ENCODE measurements around the gene TMEM225. TPM values are rescaled to one million over a fixed set of nuclear protein-coding genes. Genes with fewer than 3 reads are reported as not detected.

TMEM225 gene
- polyA plus RNA-seq, 1 donor (not counting 4 experiments of a cell fraction or from before 2014, with no cell fraction given) = not detected

- H4K20me1 ChIP-seq (ENCODE audit: control insufficient read depth, extremely low read depth, insufficient read depth, low read length) = no peaks in the 10 kb centered on the region
- H3K4me1 ChIP-seq (ENCODE audit: control insufficient read depth, extremely low read depth, insufficient read depth, low read length) = no peaks in the 10 kb centered on the region
- H3K9me1 ChIP-seq (ENCODE audit: control insufficient read depth, extremely low read depth, insufficient read depth, low read length) = no peaks in the 10 kb centered on the region
- dilution Hi-C loops (cut with MboI; ENCODE audit: extremely low pct_ligation_motif_present, low sequenced_read_pairs) = no loop called here
- no peak for DNase-seq (ENCODE audit: low read depth, low spot score)
- no peak overlapping the region for H3K9ac ChIP-seq (ENCODE audit: control insufficient read depth, extremely low read depth, insufficient read depth, low read length)
- no peaks in the 10 kb centered on the region for H3K9me3 ChIP-seq (ENCODE audit: control insufficient read depth, low read depth, low read length)
- no peaks in the 10 kb centered on the region for H3K27me3 ChIP-seq (ENCODE audit: control insufficient read depth, extremely low read depth, insufficient read depth, low read length)
- no peak for FAIRE-seq
- H3K4me3 ChIP-seq (ENCODE audit: control insufficient read depth in 2 of 3, extremely low read depth in 1 of 3, insufficient read depth in 2 of 3, low read depth in 1 of 3, low read length in 3 of 3) = no peak overlapping the region
- H2AFZ ChIP-seq (ENCODE audit: control insufficient read depth, low read length) = no peak overlapping the region
- no peak overlapping the region for H3K4me2 ChIP-seq (ENCODE audit: control insufficient read depth, extremely low read depth, insufficient read depth, low read depth, low read length)
- no peaks in the 10 kb centered on the region for H3K36me3 ChIP-seq (ENCODE audit: control insufficient read depth in 2 of 2, extremely low read depth in 1 of 2, insufficient read depth in 2 of 2, low read length in 2 of 2)
- H3K27ac ChIP-seq (ENCODE audit: control insufficient read depth, insufficient read depth, low read length) = no peak overlapping the region
- TF ChIP-seq CTCF (optimal IDR thresholded peaks at IDR 0.05 in 1 of 3, IDR thresholded peaks at IDR 0.05 in 1 of 3, conservative IDR thresholded peaks at IDR 0.05 in 1 of 3; ENCODE audit: extremely low read depth in 1 of 3, insufficient read depth in 2 of 3, low read length in 3 of 3) = no peak
- TF ChIP-seq EZH2 (IDR thresholded peaks at IDR 0.05; ENCODE audit: low read length) = no peak
- no peaks in the 10 kb centered on the region for H3K79me2 ChIP-seq (ENCODE audit: control insufficient read depth, insufficient read depth, low read length)
These were observed 34.4 kb downstream of the TMEM225 start for GRCh38 chr11:123851110-123851509.

DNA sequence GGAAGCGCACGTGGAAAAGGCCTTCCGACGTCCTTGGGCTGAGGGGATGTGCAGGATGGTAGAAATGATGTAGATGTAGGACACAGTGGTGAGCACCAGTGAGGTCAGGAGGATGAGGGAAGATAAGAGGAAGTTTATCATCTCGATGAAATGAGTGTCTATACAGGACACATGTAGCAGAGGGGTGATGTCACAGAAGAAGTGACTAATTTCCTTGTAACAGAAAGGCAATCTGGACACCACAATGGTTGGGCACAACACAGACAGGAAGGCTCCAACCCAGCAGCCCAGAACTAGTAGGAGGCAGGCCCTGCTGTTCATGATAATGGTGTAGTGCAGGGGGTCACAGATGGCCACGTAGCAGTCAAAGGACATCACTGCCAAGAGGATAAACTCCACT lies 44.3 kb downstream of the TMEM225 start:
- H3K27ac ChIP-seq (ENCODE audit: control insufficient read depth, insufficient read depth, low read length) = no peak overlapping the region
- no peak overlapping the region for H3K4me3 ChIP-seq (ENCODE audit: control insufficient read depth in 2 of 3, extremely low read depth in 1 of 3, insufficient read depth in 2 of 3, low read depth in 1 of 3, low read length in 3 of 3)
- DNase-seq (ENCODE audit: low read depth, low spot score) (no peak), FAIRE-seq (no peak)
- no peaks in the 10 kb centered on the region for H3K79me2 ChIP-seq (ENCODE audit: control insufficient read depth, insufficient read depth, low read length)
- no peak overlapping the region for H3K4me2 ChIP-seq (ENCODE audit: control insufficient read depth, extremely low read depth, insufficient read depth, low read depth, low read length)
- no peaks in the 10 kb centered on the region for H4K20me1 ChIP-seq (ENCODE audit: control insufficient read depth, extremely low read depth, insufficient read depth, low read length)
- TF ChIP-seq CTCF (optimal IDR thresholded peaks at IDR 0.05 in 1 of 3, IDR thresholded peaks at IDR 0.05 in 1 of 3, conservative IDR thresholded peaks at IDR 0.05 in 1 of 3; ENCODE audit: extremely low read depth in 1 of 3, insufficient read depth in 2 of 3, low read length in 3 of 3) (no peak), EZH2 (IDR thresholded peaks at IDR 0.05; ENCODE audit: low read length) (no peak)
- no peaks in the 10 kb centered on the region for H3K9me3 ChIP-seq (ENCODE audit: control insufficient read depth, low read depth, low read length)
- H3K36me3 ChIP-seq (ENCODE audit: control insufficient read depth in 2 of 2, extremely low read depth in 1 of 2, insufficient read depth in 2 of 2, low read length in 2 of 2) = no peaks in the 10 kb centered on the region
- H2AFZ ChIP-seq (ENCODE audit: control insufficient read depth, low read length) = no peak overlapping the region
- dilution Hi-C loops (cut with MboI; ENCODE audit: extremely low pct_ligation_motif_present, low sequenced_read_pairs) = no loop called here
- no peaks in the 10 kb centered on the region for H3K27me3 ChIP-seq (ENCODE audit: control insufficient read depth, extremely low read depth, insufficient read depth, low read length)
- H3K9me1 ChIP-seq (ENCODE audit: control insufficient read depth, extremely low read depth, insufficient read depth, low read length) = no peaks in the 10 kb centered on the region
- H3K9ac ChIP-seq (ENCODE audit: control insufficient read depth, extremely low read depth, insufficient read depth, low read length) = no peak overlapping the region
- H3K4me1 ChIP-seq (ENCODE audit: control insufficient read depth, extremely low read depth, insufficient read depth, low read length) = no peaks in the 10 kb centered on the region
